Thyroid gland (tissue), 4 donors: ENCODE results near the gene ATRAID. TPM values are rescaled to one million over a fixed set of nuclear protein-coding genes. Genes with fewer than 3 reads are reported as not detected.

Source experiments
- DNase-seq, 2 donors: peaks; one replicate each; pipeline ENCODE4 v3.0.0-alpha.2; 2019
- H3K27ac ChIP-seq, 3 donors: fragments of 200-600 bp; sonication (generic); 1 replicate in 2 of 3; 2 replicates in 1 of 3; pipeline ENCODE4 v1.5.1; 2016 to 2019; ENCODE audit warnings: mild to moderate bottlenecking in 1 of 3, moderate library complexity in 1 of 3
- H3K27me3 ChIP-seq: fragments of 200-600 bp; sonication (generic); one replicate; pipeline ENCODE4 v1.5.1; 2019
- H3K36me3 ChIP-seq, 2 donors: fragments of 200-600 bp; sonication (generic); one replicate each; pipeline ENCODE4 v1.5.1; 2016 to 2019
- H3K4me1 ChIP-seq, 2 donors: fragments of 200-600 bp; sonication (generic); one replicate each; pipeline ENCODE4 v1.5.1; 2017 to 2019
- H3K4me3 ChIP-seq, 3 donors: fragments of 200-600 bp; sonication (generic); replicated peaks in 1 of 3; 1 replicate in 2 of 3; 2 replicates in 1 of 3; pipeline ENCODE4 v1.5.1; 2016; ENCODE audit warnings: mild to moderate bottlenecking in 1 of 3
- H3K9me3 ChIP-seq: fragments of 200-600 bp; sonication (generic); one replicate; pipeline ENCODE4 v1.5.1; 2017
- POLR2A ChIP-seq, 2 donors: fragments of 450-650 bp; IDR thresholded peaks; one replicate each; pipeline ENCODE4 v1.6.1; 2017; ENCODE audit warnings: antibody characterized with exemption in 2 of 2, mild to moderate bottlenecking in 2 of 2, moderate library complexity in 1 of 2
- WGBS, 2 donors: methylation state at CpG; one replicate each; pipeline ENCODE4 v1.1.5; 2017; 5-methylcytosine and 5-hydroxymethylcytosine counted together
- intact Hi-C: fragments of 100-400 bp; cut with DNase I; formaldehyde crosslinking; loops from one replicate; pipeline ENCODE4 v1.15.1; 2023
- total RNA-seq, 4 donors: library from RNA; depleted of rRNA; stranded (reverse); fragments of >200 nt; gene quantifications; one replicate each; pipeline ENCODE4 v1.2.3, GENCODE V29; 2016
- TF ChIP-seq, protein P1 (sequence below), 6 experiments: fragments of 200-600 bp in 3 of 6; fragments of 450-650 bp in 3 of 6; sonication (generic) in 3 of 6; IDR thresholded peaks; one replicate each; pipeline ENCODE4 v1.5.1; 2016 to 2019; ENCODE audit warnings: antibody characterized with exemption in 6 of 6, mild to moderate bottlenecking in 2 of 6, inconsistent platforms in 1 of 6, moderate library complexity in 1 of 6

The ATRAID gene, protein sequence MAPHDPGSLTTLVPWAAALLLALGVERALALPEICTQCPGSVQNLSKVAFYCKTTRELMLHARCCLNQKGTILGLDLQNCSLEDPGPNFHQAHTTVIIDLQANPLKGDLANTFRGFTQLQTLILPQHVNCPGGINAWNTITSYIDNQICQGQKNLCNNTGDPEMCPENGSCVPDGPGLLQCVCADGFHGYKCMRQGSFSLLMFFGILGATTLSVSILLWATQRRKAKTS
- 100 to 1,000 TPM; 149 to 345 (median 254) TPM for total RNA-seq

DNA sequence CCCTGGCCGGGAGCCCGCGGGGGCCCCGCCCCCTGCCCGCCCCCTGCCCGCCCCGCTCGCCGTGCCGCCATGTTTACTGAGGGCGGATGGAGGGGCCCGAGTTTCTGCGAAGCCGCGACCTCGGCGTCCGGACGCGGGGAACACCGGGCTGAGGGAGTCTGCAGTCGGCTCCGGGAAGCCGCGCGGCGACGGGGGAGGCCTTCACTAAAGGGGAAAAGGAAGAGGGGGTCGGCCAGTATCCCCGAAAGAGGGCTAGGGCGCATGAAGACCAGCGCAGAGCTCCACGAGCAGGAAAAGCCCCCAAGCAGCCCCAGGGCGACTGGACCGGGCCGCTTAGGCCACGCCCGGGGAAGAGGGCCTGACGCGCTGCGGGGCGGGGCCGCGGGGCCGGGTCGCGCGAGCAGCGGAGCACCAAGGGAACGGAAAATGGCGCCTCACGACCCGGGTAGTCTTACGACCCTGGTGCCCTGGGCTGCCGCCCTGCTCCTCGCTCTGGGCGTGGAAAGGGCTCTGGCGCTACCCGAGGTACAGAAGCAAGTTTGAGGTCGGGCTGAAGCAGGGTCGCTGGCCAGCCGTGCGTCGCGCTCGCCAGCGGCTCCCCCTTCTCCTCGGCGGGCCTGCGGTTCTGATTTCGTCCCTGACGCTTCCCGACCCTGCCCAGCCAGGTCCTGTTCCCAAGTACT lies at the start of gene ATRAID, which contains the start of gene SLC5A6:
Gene ATRAID (plus strand): TSS at position 99 of the 683 bp plus-strand sequence. CDS start 328 bp downstream, at position 427.
Gene SLC5A6 (minus strand): TSS at position 326 of the 683 bp plus-strand sequence. CDS start 4,618 bp downstream, outside the sequence.
- peak; percentile 90 to 91 for DNase-seq
- peaks cover 13 to 17% of the 10 kb centered on the region in 2 donors for H3K4me1 ChIP-seq
- H3K9me3 ChIP-seq = no peaks in the 10 kb centered on the region
- H3K4me3 ChIP-seq = peak within 1 kb of the TSS; percentile 43 to 67 (median 54)
- intact Hi-C loops = no loop called here
- H3K36me3 ChIP-seq = peaks cover 0 to 16% of the 10 kb centered on the region in 2 donors
- 0 to 1% methylated on average over 8 to 20 of the region's 73 CpGs for WGBS, 2 donors
- TF ChIP-seq, protein P1, sequence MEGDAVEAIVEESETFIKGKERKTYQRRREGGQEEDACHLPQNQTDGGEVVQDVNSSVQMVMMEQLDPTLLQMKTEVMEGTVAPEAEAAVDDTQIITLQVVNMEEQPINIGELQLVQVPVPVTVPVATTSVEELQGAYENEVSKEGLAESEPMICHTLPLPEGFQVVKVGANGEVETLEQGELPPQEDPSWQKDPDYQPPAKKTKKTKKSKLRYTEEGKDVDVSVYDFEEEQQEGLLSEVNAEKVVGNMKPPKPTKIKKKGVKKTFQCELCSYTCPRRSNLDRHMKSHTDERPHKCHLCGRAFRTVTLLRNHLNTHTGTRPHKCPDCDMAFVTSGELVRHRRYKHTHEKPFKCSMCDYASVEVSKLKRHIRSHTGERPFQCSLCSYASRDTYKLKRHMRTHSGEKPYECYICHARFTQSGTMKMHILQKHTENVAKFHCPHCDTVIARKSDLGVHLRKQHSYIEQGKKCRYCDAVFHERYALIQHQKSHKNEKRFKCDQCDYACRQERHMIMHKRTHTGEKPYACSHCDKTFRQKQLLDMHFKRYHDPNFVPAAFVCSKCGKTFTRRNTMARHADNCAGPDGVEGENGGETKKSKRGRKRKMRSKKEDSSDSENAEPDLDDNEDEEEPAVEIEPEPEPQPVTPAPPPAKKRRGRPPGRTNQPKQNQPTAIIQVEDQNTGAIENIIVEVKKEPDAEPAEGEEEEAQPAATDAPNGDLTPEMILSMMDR (IDR thresholded peaks at IDR 0.05) = no peak
- TF ChIP-seq POLR2A (IDR thresholded peaks at IDR 0.05) = peak; percentile 49 to 94
- H3K27ac ChIP-seq = peak within 1 kb of the TSS; percentile 93 to 96 (median 95)
- H3K27me3 ChIP-seq = no peaks in the 10 kb centered on the region

DNA sequence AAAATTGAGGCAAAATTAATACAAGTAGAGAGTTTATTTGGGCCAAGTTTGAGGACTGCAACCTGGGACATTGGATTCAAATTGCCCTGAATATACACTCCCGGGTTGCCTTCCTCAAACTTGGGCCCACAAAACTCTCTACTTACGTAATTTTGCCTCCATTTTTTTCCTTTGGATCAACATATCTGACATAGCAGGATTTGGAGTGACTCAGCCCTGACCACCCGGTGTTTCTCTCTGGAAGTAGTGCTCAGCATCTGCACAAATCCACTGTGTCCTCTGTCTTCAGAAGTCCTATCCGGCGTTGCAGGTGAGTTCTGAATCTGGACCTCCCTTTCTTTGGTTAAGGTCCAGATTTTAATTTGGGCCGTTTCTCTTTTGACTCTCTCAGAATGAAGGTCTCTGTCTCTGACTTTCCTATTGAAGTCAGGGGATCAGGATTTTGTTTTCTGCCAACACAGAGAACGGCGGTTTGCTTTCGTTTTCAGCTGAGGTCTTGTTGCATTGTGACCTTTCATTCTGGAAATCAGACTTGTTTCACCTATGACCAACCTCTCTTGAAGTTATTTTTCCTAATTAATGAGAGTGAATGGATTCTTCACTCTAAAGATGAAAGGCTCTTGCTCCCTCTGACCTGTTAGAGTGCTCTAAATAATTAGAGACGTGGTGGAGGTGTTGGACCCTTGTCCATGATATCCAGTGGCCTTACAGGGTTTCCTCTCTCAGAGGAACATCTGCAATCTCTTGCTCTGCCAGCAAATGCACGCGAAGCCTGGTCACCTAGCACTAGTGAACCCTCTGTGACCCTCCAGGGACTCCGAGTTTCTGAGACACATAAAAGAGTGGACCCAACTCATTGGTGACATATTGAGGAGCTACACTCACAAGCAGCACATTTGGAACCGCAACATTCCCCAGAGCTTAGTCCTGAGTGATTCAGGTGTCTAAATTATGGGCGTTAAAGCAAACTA lies 49.4 kb upstream of the ATRAID start:
- H3K9me3 ChIP-seq = no peaks in the 10 kb centered on the region
- H3K4me3 ChIP-seq = no peak overlapping the region
- DNase-seq = no peak
- H3K27me3 ChIP-seq = no peaks in the 10 kb centered on the region
- no peak overlapping the region for H3K27ac ChIP-seq
- H3K36me3 ChIP-seq = no peaks in the 10 kb centered on the region
- WGBS, 2 donors = 87 to 89% methylated on average over 15 of the region's 15 CpGs
- intact Hi-C loops = no loop called here
- TF ChIP-seq, protein P1 (IDR thresholded peaks at IDR 0.05) = no peak
- TF ChIP-seq POLR2A (IDR thresholded peaks at IDR 0.05) = no peak
- no peaks in the 10 kb centered on the region for H3K4me1 ChIP-seq

DNA sequence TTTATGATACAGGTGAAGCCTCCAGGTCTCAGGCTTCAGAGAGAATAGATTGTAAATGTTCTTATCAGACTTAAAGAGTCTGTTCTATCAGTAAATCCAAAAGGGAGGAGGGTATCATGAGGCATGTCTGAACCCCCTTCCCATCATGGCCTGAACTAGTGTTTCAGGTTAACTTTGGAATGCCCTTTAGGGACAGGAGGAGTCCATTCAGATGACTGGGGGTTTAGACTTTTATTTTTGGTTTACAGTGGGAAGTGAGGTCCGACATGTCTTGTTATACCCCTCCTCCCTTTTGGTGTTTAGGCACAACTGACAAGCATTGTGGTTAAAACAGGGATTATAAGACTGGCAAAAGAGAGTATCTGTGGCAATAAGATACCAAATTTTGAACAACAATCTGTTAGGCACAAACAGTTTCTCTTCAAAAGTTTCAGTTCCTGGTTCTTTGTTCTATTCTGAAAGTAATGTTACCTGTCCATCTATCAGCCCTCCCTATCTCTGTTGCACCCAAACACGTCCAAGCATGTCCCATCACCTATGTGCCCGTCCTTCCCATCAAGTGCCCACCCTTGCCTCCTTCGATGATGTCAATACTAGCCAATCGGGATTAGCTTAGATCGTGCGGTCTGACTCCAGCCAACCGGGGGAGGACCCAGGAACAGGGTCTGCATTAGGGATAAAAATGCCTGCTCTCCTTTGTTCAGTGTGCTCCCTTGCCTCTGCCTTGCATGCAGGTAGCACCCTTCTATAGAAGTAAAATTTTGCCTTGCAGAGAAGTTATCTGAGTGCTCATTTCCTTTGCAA lies 46.7 kb upstream of the ATRAID start:
- TF ChIP-seq, protein P1 (IDR thresholded peaks at IDR 0.05) = no peak
- TF ChIP-seq POLR2A (IDR thresholded peaks at IDR 0.05) = no peak
- WGBS, 2 donors = 87 to 92% methylated on average over 8 of the region's 8 CpGs
- H3K9me3 ChIP-seq = no peaks in the 10 kb centered on the region
- no peaks in the 10 kb centered on the region for H3K27me3 ChIP-seq
- H3K4me1 ChIP-seq = peaks cover 0 to 6% of the 10 kb centered on the region in 2 donors
- DNase-seq = no peak
- H3K27ac ChIP-seq = no peak overlapping the region
- intact Hi-C loops = no loop called here
- H3K36me3 ChIP-seq = no peaks in the 10 kb centered on the region
- H3K4me3 ChIP-seq = no peak overlapping the region

DNA sequence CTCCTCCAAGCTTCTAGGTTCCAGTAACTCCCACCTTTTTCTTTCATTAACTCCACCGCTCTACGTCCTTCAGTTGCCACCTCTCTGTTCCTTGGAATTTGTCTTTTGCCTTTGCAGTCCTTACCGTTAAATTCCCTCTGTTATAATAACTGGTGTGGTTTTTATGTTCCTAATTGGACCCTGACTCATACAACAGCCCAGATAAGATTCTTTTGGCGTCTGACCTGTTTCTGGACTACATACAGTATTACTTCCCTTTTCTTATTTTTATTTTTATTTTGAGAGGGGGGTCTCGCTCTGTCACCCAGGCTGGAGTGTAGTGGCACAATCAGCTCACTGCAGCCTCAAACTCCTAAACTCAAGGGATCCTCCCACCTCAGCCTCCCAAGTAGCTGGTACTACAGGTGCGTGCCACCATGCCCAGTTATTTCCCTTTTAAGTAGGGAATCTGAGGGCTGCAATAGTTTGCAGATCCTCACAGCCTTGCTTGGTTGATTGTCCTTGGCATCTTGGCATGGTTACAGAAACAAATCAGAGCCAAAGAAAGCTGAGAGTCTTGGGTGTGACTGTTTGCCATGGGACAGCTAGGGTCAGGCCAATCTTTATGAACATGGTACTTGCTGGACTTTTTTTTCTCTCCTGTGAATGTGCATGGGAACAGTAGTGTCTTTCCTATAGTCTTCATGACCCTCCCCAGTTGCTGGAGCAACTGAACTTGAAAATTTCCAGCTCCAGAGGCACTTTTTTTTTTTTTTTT lies 41.1 kb upstream of the ATRAID start:
- WGBS, 2 donors = 73 to 81% methylated on average over 6 of the region's 6 CpGs
- no peak for TF ChIP-seq POLR2A (IDR thresholded peaks at IDR 0.05)
- TF ChIP-seq, protein P1 (IDR thresholded peaks at IDR 0.05) = no peak
- H3K4me1 ChIP-seq = peaks cover 0 to 14% of the 10 kb centered on the region in 2 donors
- H3K9me3 ChIP-seq = no peaks in the 10 kb centered on the region
- H3K36me3 ChIP-seq = no peaks in the 10 kb centered on the region
- intact Hi-C loops = no loop called here
- DNase-seq = peak; percentile 12 to 15
- no peak overlapping the region for H3K4me3 ChIP-seq
- H3K27ac ChIP-seq = no peak overlapping the region
- no peaks in the 10 kb centered on the region for H3K27me3 ChIP-seq
